Measurements from ENCODE around the gene FAM184A. TPM values are rescaled to one million over a fixed set of nuclear protein-coding genes. Genes with fewer than 3 reads are reported as not detected.

FAM184A gene
- total and polyA plus RNA-seq, 2 of the 13 experiments (the other 11 are each of a cell fraction or from before 2014, with no cell fraction given), result 7.0 to 18.0 TPM

- TF ChIP-seq, protein P1, sequence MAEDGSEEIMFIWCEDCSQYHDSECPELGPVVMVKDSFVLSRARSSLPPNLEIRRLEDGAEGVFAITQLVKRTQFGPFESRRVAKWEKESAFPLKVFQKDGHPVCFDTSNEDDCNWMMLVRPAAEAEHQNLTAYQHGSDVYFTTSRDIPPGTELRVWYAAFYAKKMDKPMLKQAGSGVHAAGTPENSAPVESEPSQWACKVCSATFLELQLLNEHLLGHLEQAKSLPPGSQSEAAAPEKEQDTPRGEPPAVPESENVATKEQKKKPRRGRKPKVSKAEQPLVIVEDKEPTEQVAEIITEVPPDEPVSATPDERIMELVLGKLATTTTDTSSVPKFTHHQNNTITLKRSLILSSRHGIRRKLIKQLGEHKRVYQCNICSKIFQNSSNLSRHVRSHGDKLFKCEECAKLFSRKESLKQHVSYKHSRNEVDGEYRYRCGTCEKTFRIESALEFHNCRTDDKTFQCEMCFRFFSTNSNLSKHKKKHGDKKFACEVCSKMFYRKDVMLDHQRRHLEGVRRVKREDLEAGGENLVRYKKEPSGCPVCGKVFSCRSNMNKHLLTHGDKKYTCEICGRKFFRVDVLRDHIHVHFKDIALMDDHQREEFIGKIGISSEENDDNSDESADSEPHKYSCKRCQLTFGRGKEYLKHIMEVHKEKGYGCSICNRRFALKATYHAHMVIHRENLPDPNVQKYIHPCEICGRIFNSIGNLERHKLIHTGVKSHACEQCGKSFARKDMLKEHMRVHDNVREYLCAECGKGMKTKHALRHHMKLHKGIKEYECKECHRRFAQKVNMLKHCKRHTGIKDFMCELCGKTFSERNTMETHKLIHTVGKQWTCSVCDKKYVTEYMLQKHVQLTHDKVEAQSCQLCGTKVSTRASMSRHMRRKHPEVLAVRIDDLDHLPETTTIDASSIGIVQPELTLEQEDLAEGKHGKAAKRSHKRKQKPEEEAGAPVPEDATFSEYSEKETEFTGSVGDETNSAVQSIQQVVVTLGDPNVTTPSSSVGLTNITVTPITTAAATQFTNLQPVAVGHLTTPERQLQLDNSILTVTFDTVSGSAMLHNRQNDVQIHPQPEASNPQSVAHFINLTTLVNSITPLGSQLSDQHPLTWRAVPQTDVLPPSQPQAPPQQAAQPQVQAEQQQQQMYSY (CRISPR knock-in tag; IDR thresholded peaks at IDR 0.05), result no peak; the same call in 1 of the 2 replicates
- TF ChIP-seq, protein P2, sequence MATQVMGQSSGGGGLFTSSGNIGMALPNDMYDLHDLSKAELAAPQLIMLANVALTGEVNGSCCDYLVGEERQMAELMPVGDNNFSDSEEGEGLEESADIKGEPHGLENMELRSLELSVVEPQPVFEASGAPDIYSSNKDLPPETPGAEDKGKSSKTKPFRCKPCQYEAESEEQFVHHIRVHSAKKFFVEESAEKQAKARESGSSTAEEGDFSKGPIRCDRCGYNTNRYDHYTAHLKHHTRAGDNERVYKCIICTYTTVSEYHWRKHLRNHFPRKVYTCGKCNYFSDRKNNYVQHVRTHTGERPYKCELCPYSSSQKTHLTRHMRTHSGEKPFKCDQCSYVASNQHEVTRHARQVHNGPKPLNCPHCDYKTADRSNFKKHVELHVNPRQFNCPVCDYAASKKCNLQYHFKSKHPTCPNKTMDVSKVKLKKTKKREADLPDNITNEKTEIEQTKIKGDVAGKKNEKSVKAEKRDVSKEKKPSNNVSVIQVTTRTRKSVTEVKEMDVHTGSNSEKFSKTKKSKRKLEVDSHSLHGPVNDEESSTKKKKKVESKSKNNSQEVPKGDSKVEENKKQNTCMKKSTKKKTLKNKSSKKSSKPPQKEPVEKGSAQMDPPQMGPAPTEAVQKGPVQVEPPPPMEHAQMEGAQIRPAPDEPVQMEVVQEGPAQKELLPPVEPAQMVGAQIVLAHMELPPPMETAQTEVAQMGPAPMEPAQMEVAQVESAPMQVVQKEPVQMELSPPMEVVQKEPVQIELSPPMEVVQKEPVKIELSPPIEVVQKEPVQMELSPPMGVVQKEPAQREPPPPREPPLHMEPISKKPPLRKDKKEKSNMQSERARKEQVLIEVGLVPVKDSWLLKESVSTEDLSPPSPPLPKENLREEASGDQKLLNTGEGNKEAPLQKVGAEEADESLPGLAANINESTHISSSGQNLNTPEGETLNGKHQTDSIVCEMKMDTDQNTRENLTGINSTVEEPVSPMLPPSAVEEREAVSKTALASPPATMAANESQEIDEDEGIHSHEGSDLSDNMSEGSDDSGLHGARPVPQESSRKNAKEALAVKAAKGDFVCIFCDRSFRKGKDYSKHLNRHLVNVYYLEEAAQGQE (IDR thresholded peaks at IDR 0.05; ENCODE audit: borderline replicate concordance in 1 of 2, low read depth in 1 of 2, low read length in 2 of 2), result no peak
- no peak; the same call in 1 of the 2 replicates for TF ChIP-seq ZMAT3 (CRISPR knock-in tag; conservative IDR thresholded peaks at IDR 0.05)
- no peak for TF ChIP-seq CREM (IDR thresholded peaks at IDR 0.05)
- no peak for TF ChIP-seq CREM (CRISPR knock-in tag; IDR thresholded peaks at IDR 0.05)
- TF ChIP-seq SALL1 (CRISPR knock-in tag; IDR thresholded peaks at IDR 0.05), result peak; percentile 79
- TF ChIP-seq ZNF318 (CRISPR knock-in tag; IDR thresholded peaks at IDR 0.05), result peak; percentile 48; the same call in 1 of the 2 replicates
- no peak for TF ChIP-seq MIER3 (CRISPR knock-in tag; IDR thresholded peaks at IDR 0.05; ENCODE audit: borderline replicate concordance)
- peak; percentile 94 for TF ChIP-seq MAX (IDR thresholded peaks at IDR 0.05)
- no peak for TF ChIP-seq HHEX (CRISPR knock-in tag; IDR thresholded peaks at IDR 0.05)
- TF ChIP-seq ZSCAN30 (CRISPR knock-in tag; IDR thresholded peaks at IDR 0.05), result no peak
- TF ChIP-seq RARA (CRISPR knock-in tag; IDR thresholded peaks at IDR 0.05), result no peak
- TF ChIP-seq MAFK (conservative IDR thresholded peaks at IDR 0.05 in 1 of 2, IDR thresholded peaks at IDR 0.05 in 1 of 2; ENCODE audit: low read length in 2 of 2), result no peak
Observed at GRCh38 chr6:119078376-119079282, at the start of gene FAM184A (continued).
